Erythroblast (primary cell): ENCODE results near the gene DOCK11.

Experiments used
- DNase-seq, 2 experiments: peaks; one replicate each; lab custom pipeline; 2025; lab: John Stamatoyannopoulos, UW
- GATA1 ChIP-seq: IDR thresholded peaks from 2 replicates; pipeline ENCODE4 v1.6.1; 2011; ENCODE audit warnings: low read depth, mild to moderate bottlenecking, control low read depth, low read length, moderate library complexity
- POLR2A ChIP-seq: IDR thresholded peaks from 2 replicates; pipeline ENCODE4 v1.6.1; 2011; ENCODE audit warnings: mild to moderate bottlenecking, low read length

DOCK11 gene

GRCh38 chrX:118493653-118494297 is 1.8 kb upstream of the DOCK11 start:
- no peak for TF ChIP-seq GATA1
- TF ChIP-seq POLR2A = no peak
- peak in 1 of 2 experiments; percentile 14 for DNase-seq

- peak; percentile 55 to 58 for DNase-seq
Measured at GRCh38 chrX:118495958-118496762, 545 bp downstream of the DOCK11 start.

GRCh38 chrX:118496763-118497079 is 1.1 kb downstream of the DOCK11 start:
- DNase-seq = peak; percentile 33 to 46
- TF ChIP-seq POLR2A (no peak), GATA1 (no peak)

More at GRCh38 chrX:118495958-118496762, 545 bp downstream of the DOCK11 start:
- TF ChIP-seq POLR2A (no peak), GATA1 (no peak)

GRCh38 chrX:118497180-118497818 is 1.7 kb downstream of the DOCK11 start:
- DNase-seq = no peak
- no peak for TF ChIP-seq GATA1
- TF ChIP-seq POLR2A = no peak

- no peak for DNase-seq
- TF ChIP-seq GATA1 (no peak), POLR2A (no peak)
Measured at GRCh38 chrX:118498351-118498750, 2.7 kb downstream of the DOCK11 start.

GRCh38 chrX:118498755-118499154 is 3.1 kb downstream of the DOCK11 start:
- no peak for DNase-seq
- no peak for TF ChIP-seq POLR2A
- no peak for TF ChIP-seq GATA1

- no peak for DNase-seq
- TF ChIP-seq POLR2A (no peak), GATA1 (no peak)
Measured at GRCh38 chrX:118499295-118499694, 3.7 kb downstream of the DOCK11 start.

- TF ChIP-seq GATA1 = no peak
- no peak for TF ChIP-seq POLR2A
- DNase-seq = peak; percentile 58 to 74
Measured at GRCh38 chrX:118502161-118502789, 6.7 kb downstream of the DOCK11 start.

- DNase-seq = no peak
- TF ChIP-seq GATA1 (no peak), POLR2A (no peak)
Measured at GRCh38 chrX:118503260-118504041, 7.8 kb downstream of the DOCK11 start.

- no peak for TF ChIP-seq POLR2A
- no peak for TF ChIP-seq GATA1
- DNase-seq = peak; percentile 37 to 76
Measured at GRCh38 chrX:118504581-118504980, 9.0 kb downstream of the DOCK11 start.

- TF ChIP-seq POLR2A (no peak), GATA1 (no peak)
- no peak for DNase-seq
Measured at GRCh38 chrX:118506805-118507480, 11.3 kb downstream of the DOCK11 start.

GRCh38 chrX:118507766-118508165 is 12.2 kb downstream of the DOCK11 start:
- TF ChIP-seq GATA1 = no peak
- no peak for TF ChIP-seq POLR2A
- no peak for DNase-seq
